GM12878 (cell line): ENCODE results near the gene ATCAY. TPM values are rescaled to one million over a fixed set of nuclear protein-coding genes. Genes with fewer than 3 reads are reported as not detected.

Source experiments
- ATAC-seq: fragments of 200-7000 bp; cut with Tn5 transposase; 3 replicates; pipeline ENCODE4 v1.9.1; 2020; ENCODE audit warnings: mild to moderate bottlenecking, moderate library complexity
- BruUV-seq: library from RNA; stranded (reverse); fragments of 400-500 nt; replicated peaks from 2 replicates; lab custom pipeline; 2021; lab: Mats Ljungman, UMichigan
- CTCF ChIA-PET: fragments of 300-600 bp; sonication (Branson Sonifier 250); formaldehyde crosslinking; extraction: SDS; loops from one replicate; lab custom pipeline; 2021; ENCODE audit warnings: inconsistent platforms; lab: Yijun Ruan, JAX
- POLR2A ChIA-PET: fragments of 350-600 bp; formaldehyde crosslinking; extraction: SDS; loops from one replicate; lab custom pipeline; 2021; ENCODE audit warnings: inconsistent platforms; lab: Charles Lee
- RAD21 ChIA-PET: fragments of 300-600 bp; sonication (Branson Sonifier 250); formaldehyde crosslinking; loops from one replicate; lab custom pipeline; 2023; ENCODE audit warnings: antibody characterized with exemption; ENCODE audit not compliant: unreplicated experiment; lab: Charles Lee
- SMC1A ChIA-PET: fragments of 300-600 bp; sonication (Branson Sonifier 250); formaldehyde crosslinking; loops from one replicate; lab custom pipeline; 2023; ENCODE audit not compliant: unreplicated experiment, uncharacterized antibody; lab: Charles Lee
- DNase-seq: peaks from one replicate; pipeline ENCODE4 v3.0.0-alpha.2; 2011; ENCODE audit warnings: low read depth, low spot score
- FAIRE-seq: peaks from 3 replicates; lab custom pipeline; 2011; peaks lifted over from hg19 to GRCh38; lab: Jason Lieb, UNC
- H2AFZ ChIP-seq: 2 replicates; pipeline ENCODE4 v1.6.0; 2011; ENCODE audit warnings: low read depth, low read length, control low read depth; ENCODE audit not compliant: control insufficient read depth
- H3K27ac ChIP-seq: 2 replicates; pipeline ENCODE4 v1.5.1; 2011; ENCODE audit warnings: control low read depth; ENCODE audit not compliant: control insufficient read depth, insufficient read depth
- H3K27me3 ChIP-seq, 2 experiments: replicated peaks in 1 of 2; 2 replicates each; pipeline versions ENCODE4 v1.6.0 to v1.6.1; 2011; ENCODE audit warnings: low read length in 1 of 2; ENCODE audit not compliant: control insufficient read depth in 2 of 2, insufficient read depth in 2 of 2
- H3K36me3 ChIP-seq, 2 experiments: 2 replicates each; pipeline ENCODE4 v1.5.1; 2011; ENCODE audit warnings: low read length in 1 of 2; ENCODE audit not compliant: control insufficient read depth in 2 of 2, insufficient read depth in 2 of 2
- H3K4me1 ChIP-seq: 2 replicates; pipeline ENCODE4 v1.6.1; 2011; ENCODE audit warnings: mild to moderate bottlenecking, low read length, moderate library complexity, mixed read lengths; ENCODE audit not compliant: control insufficient read depth, insufficient read depth
- H3K4me2 ChIP-seq: 2 replicates; pipeline ENCODE4 v1.6.0; 2011; ENCODE audit warnings: control low read depth; ENCODE audit not compliant: control insufficient read depth, insufficient read depth
- H3K4me3 ChIP-seq: fragments of 200-600 bp; sonication (generic); 2 replicates; pipeline ENCODE4 v1.5.1; 2016
- H3K79me2 ChIP-seq: 2 replicates; pipeline ENCODE4 v1.6.0; 2011; ENCODE audit warnings: low read length; ENCODE audit not compliant: control insufficient read depth, insufficient read depth
- H3K9ac ChIP-seq: 2 replicates; pipeline ENCODE4 v1.8.0; 2011; ENCODE audit warnings: low read length, control low read depth, mixed read lengths; ENCODE audit not compliant: control insufficient read depth, insufficient read depth
- H3K9me3 ChIP-seq: replicated peaks from 3 replicates; pipeline ENCODE4 v1.5.1; 2011; ENCODE audit warnings: mild to moderate bottlenecking, low read length; ENCODE audit not compliant: control insufficient read depth, insufficient read depth
- H4K20me1 ChIP-seq: 2 replicates; pipeline ENCODE4 v1.6.0; 2011; ENCODE audit not compliant: control insufficient read depth, insufficient read depth
- CBX5 ChIP-seq: sonication (generic); IDR thresholded peaks from 2 replicates; pipeline ENCODE4 v1.6.1; 2016; ENCODE audit warnings: low read depth, moderate library complexity, mild to moderate bottlenecking, inconsistent platforms
- CEBPB ChIP-seq, 2 experiments: fragments of 150-350 bp in 1 of 2; IDR thresholded peaks; 2 replicates each; pipeline ENCODE4 v1.6.1; 2012 to 2014; ENCODE audit warnings: low read depth in 2 of 2, low read length in 2 of 2, borderline replicate concordance in 1 of 2, inconsistent platforms in 1 of 2
- CHD4 ChIP-seq: fragments of 200-600 bp; sonication (generic); IDR thresholded peaks from 2 replicates; pipeline ENCODE4 v1.6.1; 2016; ENCODE audit warnings: mild to moderate bottlenecking
- EP300 ChIP-seq, 2 experiments: fragments of 150-350 bp in 1 of 2; IDR thresholded peaks; 2 replicates each; pipeline ENCODE4 v1.6.1; 2011 to 2012; ENCODE audit warnings: low read depth in 2 of 2, low read length in 2 of 2, borderline replicate concordance in 1 of 2, improper control_type of control experiment in 1 of 2, inconsistent platforms in 1 of 2; ENCODE audit not compliant: control insufficient read depth in 1 of 2
- FOXK2 ChIP-seq: fragments of 450-650 bp; IDR thresholded peaks from 2 replicates; pipeline ENCODE4 v1.6.1; 2017; ENCODE audit warnings: mild to moderate bottlenecking, moderate library complexity
- IKZF1 ChIP-seq: fragments of 450-650 bp; conservative IDR thresholded peaks from 2 replicates; pipeline ENCODE4 v1.6.1; 2017; ENCODE audit warnings: antibody characterized with exemption, mild to moderate bottlenecking
- MTA2 ChIP-seq: fragments of 450-650 bp; IDR thresholded peaks from 2 replicates; pipeline ENCODE4 v1.6.1; 2016; ENCODE audit warnings: low read depth, mild to moderate bottlenecking, moderate library complexity
- MYC ChIP-seq: IDR thresholded peaks from 2 replicates; pipeline ENCODE4 v1.6.1; 2011; ENCODE audit warnings: mild to moderate bottlenecking, low read length, moderate library complexity, inconsistent platforms; ENCODE audit not compliant: insufficient read depth, insufficient replicate concordance, insufficient read length, severe bottlenecking
- NBN ChIP-seq: fragments of 450-650 bp; IDR thresholded peaks from 2 replicates; pipeline ENCODE4 v1.6.1; 2016
- NRF1 ChIP-seq: conservative IDR thresholded peaks from 2 replicates; pipeline ENCODE4 v1.6.1; 2011; ENCODE audit warnings: mild to moderate bottlenecking, low read depth, low read length, improper control_type of control experiment
- PML ChIP-seq: IDR thresholded peaks from 2 replicates; pipeline ENCODE4 v1.6.1; 2012; ENCODE audit warnings: low read length, inconsistent platforms
- RFX5 ChIP-seq: IDR thresholded peaks from 2 replicates; pipeline ENCODE4 v1.6.1; 2011; ENCODE audit warnings: low read depth, low read length, improper control_type of control experiment
- RUNX3 ChIP-seq: IDR thresholded peaks from 2 replicates; pipeline ENCODE4 v1.6.1; 2012; ENCODE audit warnings: low read length, inconsistent platforms
- SIN3A ChIP-seq: IDR thresholded peaks from 2 replicates; pipeline ENCODE4 v1.6.1; 2012; ENCODE audit warnings: low read depth, low read length, improper control_type of control experiment
- SREBF1 ChIP-seq: IDR thresholded peaks from 2 replicates; pipeline ENCODE4 v1.6.1; 2012; ENCODE audit warnings: mild to moderate bottlenecking, low read length
- STAT3 ChIP-seq: IDR thresholded peaks from 2 replicates; pipeline ENCODE4 v1.6.1; 2011; ENCODE audit warnings: low read depth, low read length, improper control_type of control experiment
- SUZ12 ChIP-seq: fragments of 200-600 bp; sonication (generic); IDR thresholded peaks from one replicate; pipeline ENCODE4 v1.6.1; 2018; ENCODE audit warnings: antibody characterized with exemption, mild to moderate bottlenecking; ENCODE audit not compliant: unreplicated experiment
- TAF1 ChIP-seq: IDR thresholded peaks from 2 replicates; pipeline ENCODE4 v1.6.1; 2011; ENCODE audit warnings: mild to moderate bottlenecking, low read depth, low read length, borderline replicate concordance
- TCF12 ChIP-seq: IDR thresholded peaks from 2 replicates; pipeline ENCODE4 v1.6.1; 2011; ENCODE audit warnings: low read depth, mild to moderate bottlenecking, low read length
- YBX1 ChIP-seq: fragments of 450-650 bp; IDR thresholded peaks from 2 replicates; pipeline ENCODE4 v1.6.1; 2016; ENCODE audit warnings: antibody characterized with exemption
- ZBED1 ChIP-seq: IDR thresholded peaks from 2 replicates; pipeline ENCODE4 v1.6.1; 2016; ENCODE audit warnings: borderline replicate concordance
- ZNF207 ChIP-seq: fragments of 450-650 bp; IDR thresholded peaks from 2 replicates; pipeline ENCODE4 v1.6.1; 2014; ENCODE audit warnings: antibody characterized with exemption, mild to moderate bottlenecking, borderline replicate concordance
- ZNF384 ChIP-seq: IDR thresholded peaks from 2 replicates; pipeline ENCODE4 v1.6.1; 2012; ENCODE audit warnings: low read depth, mild to moderate bottlenecking, low read length, improper control_type of control experiment, borderline replicate concordance
- WGBS: methylation state at CpG from one replicate; pipeline ENCODE4 v1.1.6; 2016; ENCODE audit warnings: low lambda C conversion rate; ENCODE audit not compliant: insufficient replicate concordance, insufficient coverage; ENCODE audit errors: missing lambda C conversion rate; 5-methylcytosine and 5-hydroxymethylcytosine counted together
- in situ Hi-C: fragments of 300-500 bp; cut with MboI; formaldehyde crosslinking; loops from 9 replicates; pipeline ENCODE4 v1.14.3; 2018; ENCODE audit warnings: mixed read lengths
- intact Hi-C: fragments of 100-400 bp; cut with micrococcal nuclease; formaldehyde crosslinking; loops from one replicate; pipeline ENCODE4 v1.14.2; 2022; ENCODE audit not compliant: unreplicated experiment
- polyA plus RNA-seq, 11 experiments: library from polyadenylated mRNA; depleted of rRNA in 4 of 11; unstranded in 6 of 11; stranded (reverse) in 5 of 11; fragments of >200 nt; fragmentation: Nextera tagmentation in 4 of 11; fragmentation: Illumina TruSeq in 1 of 11; extraction: Ambion mirVana in 4 of 11; extraction: Trizol in 1 of 11; gene quantifications; 1 replicate in 1 of 11; 2 replicates in 10 of 11; pipeline versions ENCODE4 v1.2.1 to v1.2.3, GENCODE V29; 2011 to 2016; ENCODE audit warnings: inconsistent platforms in 2 of 11, missing spikeins in 2 of 11, low read depth in 1 of 11
- total RNA-seq, 4 experiments: library from RNA; depleted of rRNA in 3 of 4; stranded (reverse); fragments of >200 nt in 3 of 4; fragmentation: Illumina TruSeq in 1 of 4; extraction: Trizol in 1 of 4; gene quantifications; 2 replicates each; pipeline versions ENCODE4 v1.2.1 to v1.2.3, GENCODE V29; 2013 to 2021
- TF ChIP-seq, protein P1 (sequence below): IDR thresholded peaks from 2 replicates; pipeline ENCODE4 v1.6.1; 2011; ENCODE audit warnings: borderline replicate concordance, low read depth, mild to moderate bottlenecking, moderate library complexity, low read length; ENCODE audit not compliant: insufficient read depth, poor library complexity, severe bottlenecking
- TF ChIP-seq, protein P2 (sequence below): fragments of 450-650 bp; IDR thresholded peaks from 2 replicates; pipeline ENCODE4 v1.6.1; 2016; ENCODE audit warnings: mild to moderate bottlenecking

Gene ATCAY
- total and polyA plus RNA-seq, 10 of the 15 experiments (the other 5 are each of a cell fraction or from before 2014, with no cell fraction given): under 0.01 to 0.04 (median 0.02) TPM; not detected in 4

DNA sequence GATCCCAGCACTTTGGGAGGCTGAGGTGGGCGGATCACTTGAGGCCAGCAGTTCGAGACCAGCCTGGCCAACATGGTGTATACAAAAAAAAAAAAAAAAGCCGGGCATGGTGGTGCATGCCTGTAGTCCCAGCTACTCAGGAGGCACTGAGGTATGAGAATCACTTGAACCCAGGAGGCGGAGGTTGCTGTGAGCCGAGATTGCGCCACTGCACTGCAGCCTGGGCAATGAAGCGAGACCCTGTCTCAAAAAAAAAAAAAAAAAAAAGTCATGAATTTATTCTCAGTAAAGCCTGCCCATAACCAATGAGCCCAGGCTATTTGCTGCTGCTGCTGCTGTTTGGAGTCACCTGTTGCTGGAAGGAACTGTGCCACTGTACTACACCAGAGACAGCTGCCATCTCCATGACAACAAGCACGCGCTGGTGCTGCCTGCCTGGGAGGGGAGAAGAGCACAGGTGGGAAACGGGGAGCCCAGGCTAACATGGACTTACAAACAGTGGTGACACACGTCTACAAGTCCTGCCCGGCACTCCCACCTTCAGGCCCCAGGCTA lies 23.0 kb upstream of the ATCAY start:
- POLR2A ChIA-PET: interaction anchor here (0.7 kb wide), 1 partner anchor 110 kb away, joined by 3 read pairs; no protein-coding TSS in a partner anchor
- SMC1A ChIA-PET: interaction anchor here (1.2 kb wide), 1 partner anchor 344 kb away, joined by 4 read pairs; no protein-coding TSS in a partner anchor
- Histone ChIP-seq H3K9me3 (no peaks in the 10 kb centered on the region; the same call in 1 of the 3 replicates), H3K4me3 (no peak overlapping the region), H3K27ac (no peak overlapping the region), H3K36me3 (no peaks in the 10 kb centered on the region), H3K9ac (no peak overlapping the region), H3K27me3 (no peaks in the 10 kb centered on the region), H3K79me2 (no peaks in the 10 kb centered on the region), H3K4me1 (no peaks in the 10 kb centered on the region), H2AFZ (no peak overlapping the region), H3K4me2 (no peak overlapping the region), H4K20me1 (no peaks in the 10 kb centered on the region)
- CTCF ChIA-PET: interaction anchor here (0.6 kb wide), 1 partner anchor 423 kb away, joined by 4 read pairs; no protein-coding TSS in a partner anchor
- FAIRE-seq (no peak), ATAC-seq (peak; percentile 96), DNase-seq (no peak)
- BruUV-seq: no TSS peak
- intact Hi-C loops: no loop called here
- in situ Hi-C loops: no loop called here
- 15% methylated on average over 10 of the region's 12 CpGs for WGBS
- RAD21 ChIA-PET: interaction anchor here (0.6 to 0.7 kb wide), 2 partner anchors 23 to 1765 kb away, joined by 3 to 4 read pairs; partner anchors contain the start of gene ATCAY
- TF ChIP-seq NRF1 (no peak), FOXK2 (no peak), NBN (no peak), CEBPB (IDR thresholded peaks at IDR 0.05; ENCODE audit: borderline replicate concordance in 1 of 2, low read depth in 2 of 2, low read length in 2 of 2) (peak in 1 of 2 experiments; percentile 76; a peak in 1 of 4 replicates), YBX1 (no peak), MYC (no peak), CHD4 (no peak), SIN3A (no peak), TAF1 (no peak), RFX5 (peak; percentile 98), ZBED1 (no peak), STAT3 (no peak), RUNX3 (no peak), ZNF207 (no peak), EP300 (IDR thresholded peaks at IDR 0.05; ENCODE audit: borderline replicate concordance in 1 of 2, control insufficient read depth in 1 of 2, low read depth in 2 of 2, low read length in 2 of 2) (no peak), ZNF384 (peak; percentile 62), MTA2 (no peak), SUZ12 (no peak), PML (no peak), TCF12 (0 out of 2 replicates have a peak, but pooled peaks have one; percentile 16), SREBF1 (no peak), IKZF1 (no peak), CBX5 (no peak)
- TF ChIP-seq, protein P1, sequence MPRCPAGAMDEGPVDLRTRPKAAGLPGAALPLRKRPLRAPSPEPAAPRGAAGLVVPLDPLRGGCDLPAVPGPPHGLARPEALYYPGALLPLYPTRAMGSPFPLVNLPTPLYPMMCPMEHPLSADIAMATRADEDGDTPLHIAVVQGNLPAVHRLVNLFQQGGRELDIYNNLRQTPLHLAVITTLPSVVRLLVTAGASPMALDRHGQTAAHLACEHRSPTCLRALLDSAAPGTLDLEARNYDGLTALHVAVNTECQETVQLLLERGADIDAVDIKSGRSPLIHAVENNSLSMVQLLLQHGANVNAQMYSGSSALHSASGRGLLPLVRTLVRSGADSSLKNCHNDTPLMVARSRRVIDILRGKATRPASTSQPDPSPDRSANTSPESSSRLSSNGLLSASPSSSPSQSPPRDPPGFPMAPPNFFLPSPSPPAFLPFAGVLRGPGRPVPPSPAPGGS: no peak
- TF ChIP-seq, protein P2, sequence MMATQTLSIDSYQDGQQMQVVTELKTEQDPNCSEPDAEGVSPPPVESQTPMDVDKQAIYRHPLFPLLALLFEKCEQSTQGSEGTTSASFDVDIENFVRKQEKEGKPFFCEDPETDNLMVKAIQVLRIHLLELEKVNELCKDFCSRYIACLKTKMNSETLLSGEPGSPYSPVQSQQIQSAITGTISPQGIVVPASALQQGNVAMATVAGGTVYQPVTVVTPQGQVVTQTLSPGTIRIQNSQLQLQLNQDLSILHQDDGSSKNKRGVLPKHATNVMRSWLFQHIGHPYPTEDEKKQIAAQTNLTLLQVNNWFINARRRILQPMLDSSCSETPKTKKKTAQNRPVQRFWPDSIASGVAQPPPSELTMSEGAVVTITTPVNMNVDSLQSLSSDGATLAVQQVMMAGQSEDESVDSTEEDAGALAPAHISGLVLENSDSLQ: peak; percentile 24; the same call in 1 of the 2 replicates
